ENCODE data around the gene CEP72.

- TF ChIP-seq CTCF (IDR thresholded peaks at IDR 0.05; ENCODE audit: low read depth, low read length, poor library complexity, severe bottlenecking) (no peak), EZH2phosphoT487 (IDR thresholded peaks at IDR 0.05; ENCODE audit: borderline replicate concordance, low read length) (no peak)
Measured at GRCh38 chr5:647311-647710, 35.2 kb downstream of the CEP72 start.
